ENCODE measurements around the gene LIG3.

GRCh38 chr17:35053204-35053603, 72.9 kb downstream of the LIG3 start:
- no peak for TF ChIP-seq CTCF (IDR thresholded peaks at IDR 0.05; ENCODE audit: insufficient read depth, low read depth, low read length)
- TF ChIP-seq EZH2 (IDR thresholded peaks at IDR 0.05; ENCODE audit: insufficient read depth, low read length) = no peak
